Spleen (tissue), 11 donors: ENCODE results near the gene SMIM12. TPM values are rescaled to one million over a fixed set of nuclear protein-coding genes. Genes with fewer than 3 reads are reported as not detected.

Experiments
- DNase-seq: peaks from one replicate; pipeline ENCODE4 v3.0.0-alpha.2; 2020
- H3K27ac ChIP-seq, 8 donors: fragments of 200-600 bp; sonication (generic) in 7 of 8; 1 replicate in 4 of 8; 2 replicates in 4 of 8; pipeline versions ENCODE4 v1.5.0 to v1.8.0; 2016 to 2021; ENCODE audit warnings: inconsistent platforms in 4 of 8, mild to moderate bottlenecking in 4 of 8, moderate library complexity in 1 of 8
- H3K27me3 ChIP-seq, 7 donors: fragments of 200-600 bp; sonication (generic) in 6 of 7; replicated peaks in 1 of 7; 1 replicate in 4 of 7; 2 replicates in 3 of 7; pipeline versions ENCODE4 v1.5.0 to v1.8.0; 2016 to 2021; ENCODE audit warnings: inconsistent platforms in 3 of 7, mild to moderate bottlenecking in 1 of 7
- H3K36me3 ChIP-seq, 6 donors: fragments of 200-600 bp; sonication (generic) in 5 of 6; 1 replicate in 4 of 6; 2 replicates in 2 of 6; pipeline versions ENCODE4 v1.5.0 to v1.8.0; 2016 to 2021; ENCODE audit warnings: inconsistent platforms in 2 of 6
- H3K4me1 ChIP-seq, 6 donors: fragments of 200-600 bp; sonication (generic) in 5 of 6; 1 replicate in 3 of 6; 2 replicates in 3 of 6; pipeline versions ENCODE4 v1.5.0 to v1.8.0; 2016 to 2021; ENCODE audit warnings: inconsistent platforms in 3 of 6
- H3K4me3 ChIP-seq, 8 donors: fragments of 200-600 bp; sonication (generic) in 7 of 8; 1 replicate in 4 of 8; 2 replicates in 4 of 8; pipeline versions ENCODE4 v1.5.0 to v1.8.0; 2016 to 2021; ENCODE audit warnings: inconsistent platforms in 4 of 8, mild to moderate bottlenecking in 4 of 8, moderate library complexity in 2 of 8
- H3K9me3 ChIP-seq, 8 donors: fragments of 200-600 bp; sonication (generic) in 7 of 8; 1 replicate in 4 of 8; 2 replicates in 4 of 8; pipeline versions ENCODE4 v1.5.0 to v1.8.0; 2016 to 2021; ENCODE audit warnings: inconsistent platforms in 4 of 8
- POLR2A ChIP-seq, 3 donors: fragments of 450-650 bp; IDR thresholded peaks; one replicate each; pipeline ENCODE4 v1.5.1; 2017; ENCODE audit warnings: antibody characterized with exemption in 3 of 3, mild to moderate bottlenecking in 1 of 3
- POLR2AphosphoS5 ChIP-seq, 3 donors: sonication (generic); formaldehyde crosslinking; IDR thresholded peaks; one replicate each; pipeline ENCODE4 v1.5.1; 2017; ENCODE audit warnings: antibody characterized with exemption in 3 of 3
- WGBS, 5 donors: extraction: QIAGEN DNeasy Blood & Tissue Kit in 3 of 5; methylation state at CpG; one replicate each; pipeline versions ENCODE4 v1.1.5 to v1.1.7; 2013 to 2018; 5-methylcytosine and 5-hydroxymethylcytosine counted together
- intact Hi-C: fragments of 100-400 bp; cut with DNase I; formaldehyde crosslinking; loops from one replicate; pipeline ENCODE4 v1.15.0; 2023; ENCODE audit warnings: low total_unique reads
- polyA plus RNA-seq, 3 donors: library from polyadenylated mRNA; stranded (reverse); fragments of 200-250 nt; gene quantifications; one replicate each; pipeline ENCODE4 v1.2.1, GENCODE V29; 2013
- total RNA-seq, 7 donors: library from RNA; depleted of rRNA in 3 of 7; stranded (reverse); fragments of >200 nt in 3 of 7; fragmentation: NEBNext Ultra II Directional in 4 of 7; extraction: Animal tissue kit (Norgen Biotek cat#: 25700) in 4 of 7; gene quantifications; one replicate each; pipeline versions ENCODE4 v1.1.0 to v1.2.1, GENCODE V29; 2016 to 2021
- TF ChIP-seq, protein P1 (sequence below), 11 experiments: fragments of 200-600 bp in 7 of 11; fragments of 450-650 bp in 4 of 11; sonication (generic) in 4 of 11; IDR thresholded peaks in 8 of 11; conservative IDR thresholded peaks in 3 of 11; 1 replicate in 7 of 11; 2 replicates in 4 of 11; pipeline versions ENCODE4 v1.4.0 to v1.8.0; 2016 to 2021; ENCODE audit warnings: antibody characterized with exemption in 11 of 11, inconsistent platforms in 4 of 11, mild to moderate bottlenecking in 1 of 11
- donor health status: healthy with polysubstance abuse.
- donor health status: DM: no; HTN: no; CAD: no; lungs with moderate emphysema.
- donor health status: DM: no; HTN: no; CAD: no.
- donor health status: Bipolar disorder and iron deficiency.
- donor health status: healthy.
- donor health status: DM: no; HTN: no; CAD: no.
- donor health status: DM: yes; HTN: yes; CAD: no.

SMIM12 gene
- total and polyA plus RNA-seq, 10 donors: 15.3 to 39.6 (median 33.3) TPM

DNA sequence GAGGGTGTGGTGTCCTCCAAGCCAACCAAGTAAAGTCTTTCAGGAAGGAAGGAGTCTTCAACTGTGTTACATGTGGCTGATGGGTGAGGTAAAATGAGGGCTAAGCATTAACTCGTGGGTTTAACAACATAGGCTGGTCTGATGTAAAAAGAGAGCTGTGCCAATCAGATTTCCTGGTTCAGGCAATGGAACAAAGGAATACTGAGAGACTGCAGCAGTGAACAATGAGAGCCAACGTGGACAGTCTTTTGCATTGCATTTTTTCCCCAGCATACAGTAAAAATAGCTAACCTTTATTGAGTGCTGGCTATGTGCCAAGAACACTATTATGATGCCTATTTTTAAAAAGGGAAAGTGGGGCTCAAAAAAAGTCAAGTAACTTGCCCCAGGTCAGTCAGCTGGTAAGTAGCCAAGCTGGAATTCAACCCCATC is 38.8 kb upstream of the SMIM12 start:
- TF ChIP-seq, protein P1, sequence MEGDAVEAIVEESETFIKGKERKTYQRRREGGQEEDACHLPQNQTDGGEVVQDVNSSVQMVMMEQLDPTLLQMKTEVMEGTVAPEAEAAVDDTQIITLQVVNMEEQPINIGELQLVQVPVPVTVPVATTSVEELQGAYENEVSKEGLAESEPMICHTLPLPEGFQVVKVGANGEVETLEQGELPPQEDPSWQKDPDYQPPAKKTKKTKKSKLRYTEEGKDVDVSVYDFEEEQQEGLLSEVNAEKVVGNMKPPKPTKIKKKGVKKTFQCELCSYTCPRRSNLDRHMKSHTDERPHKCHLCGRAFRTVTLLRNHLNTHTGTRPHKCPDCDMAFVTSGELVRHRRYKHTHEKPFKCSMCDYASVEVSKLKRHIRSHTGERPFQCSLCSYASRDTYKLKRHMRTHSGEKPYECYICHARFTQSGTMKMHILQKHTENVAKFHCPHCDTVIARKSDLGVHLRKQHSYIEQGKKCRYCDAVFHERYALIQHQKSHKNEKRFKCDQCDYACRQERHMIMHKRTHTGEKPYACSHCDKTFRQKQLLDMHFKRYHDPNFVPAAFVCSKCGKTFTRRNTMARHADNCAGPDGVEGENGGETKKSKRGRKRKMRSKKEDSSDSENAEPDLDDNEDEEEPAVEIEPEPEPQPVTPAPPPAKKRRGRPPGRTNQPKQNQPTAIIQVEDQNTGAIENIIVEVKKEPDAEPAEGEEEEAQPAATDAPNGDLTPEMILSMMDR (IDR thresholded peaks at IDR 0.05 in 8 of 11, conservative IDR thresholded peaks at IDR 0.05 in 3 of 11): no peak
- H3K9me3 ChIP-seq: peaks cover 0 to 9% (median 7%) of the 10 kb centered on the region in 8 donors
- no peak for DNase-seq

DNA sequence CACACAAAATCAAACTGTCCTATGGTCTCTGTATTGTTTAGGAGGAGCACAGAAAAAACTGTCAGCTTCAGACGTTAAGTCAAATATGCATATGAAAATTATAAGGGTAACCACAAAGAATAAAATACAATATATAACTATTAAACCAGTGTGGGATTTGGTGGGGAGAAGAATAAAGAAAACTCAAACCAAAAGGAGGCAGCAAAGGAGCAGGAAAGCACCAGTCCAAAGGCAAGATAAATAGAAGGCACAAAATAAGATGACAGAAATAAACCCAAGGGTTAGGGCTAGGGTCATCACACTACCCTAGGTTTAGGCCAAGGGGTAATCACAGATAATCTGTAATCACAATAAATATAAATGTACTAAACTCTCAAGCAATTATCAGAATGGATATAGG is 37.1 kb upstream of the SMIM12 start:
- no peaks in the 10 kb centered on the region for H3K4me1 ChIP-seq
- TF ChIP-seq POLR2A (IDR thresholded peaks at IDR 0.05): no peak
- TF ChIP-seq, protein P1 (IDR thresholded peaks at IDR 0.05 in 8 of 11, conservative IDR thresholded peaks at IDR 0.05 in 3 of 11): no peak
- TF ChIP-seq POLR2AphosphoS5 (IDR thresholded peaks at IDR 0.05): no peak
- DNase-seq: no peak
- H3K36me3 ChIP-seq: no peaks in the 10 kb centered on the region
- peaks cover 0 to 25% (median 23%) of the 10 kb centered on the region in 8 donors for H3K9me3 ChIP-seq
- intact Hi-C loops: no loop called here
- H3K27me3 ChIP-seq: peaks cover 0 to 10% (median 0%) of the 10 kb centered on the region in 7 donors
- no peak overlapping the region for H3K27ac ChIP-seq
- 35 to 66% (median 61%) methylated on average over 1 of the region's 1 CpG for WGBS, 5 donors
- no peak overlapping the region for H3K4me3 ChIP-seq

More for the DNA sequence above, 38.8 kb upstream of the SMIM12 start:
- no peak overlapping the region for H3K27ac ChIP-seq
- WGBS, 5 donors: 14 to 32% (median 17%) methylated on average over 2 of the region's 2 CpGs
- H3K4me3 ChIP-seq: no peak overlapping the region
- H3K4me1 ChIP-seq: no peaks in the 10 kb centered on the region
- intact Hi-C loops: no loop called here
- peaks cover 0 to 10% (median 0%) of the 10 kb centered on the region in 7 donors for H3K27me3 ChIP-seq
- no peaks in the 10 kb centered on the region for H3K36me3 ChIP-seq

DNA sequence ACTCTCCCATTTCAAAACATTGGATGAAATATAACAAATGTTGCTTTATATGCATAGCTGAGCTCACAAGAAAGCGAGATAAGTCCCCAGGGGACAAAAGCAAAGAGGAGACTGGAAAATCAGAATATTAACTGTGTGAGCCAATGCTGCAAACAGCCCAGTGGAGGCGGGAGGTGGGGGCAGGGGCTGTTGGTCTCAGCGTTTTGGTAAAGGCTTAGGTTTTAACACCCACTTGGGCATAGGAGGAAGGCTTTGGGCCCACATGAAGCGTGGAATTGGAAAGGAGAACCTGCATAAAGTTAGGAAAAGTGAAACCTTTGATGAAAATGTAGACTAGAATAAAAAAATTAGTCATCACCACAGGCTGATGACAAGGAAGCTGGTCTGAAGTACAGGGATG is 30.2 kb upstream of the SMIM12 start:
- WGBS, 5 donors: 59 to 79% (median 69%) methylated on average over 4 of the region's 4 CpGs

DNA sequence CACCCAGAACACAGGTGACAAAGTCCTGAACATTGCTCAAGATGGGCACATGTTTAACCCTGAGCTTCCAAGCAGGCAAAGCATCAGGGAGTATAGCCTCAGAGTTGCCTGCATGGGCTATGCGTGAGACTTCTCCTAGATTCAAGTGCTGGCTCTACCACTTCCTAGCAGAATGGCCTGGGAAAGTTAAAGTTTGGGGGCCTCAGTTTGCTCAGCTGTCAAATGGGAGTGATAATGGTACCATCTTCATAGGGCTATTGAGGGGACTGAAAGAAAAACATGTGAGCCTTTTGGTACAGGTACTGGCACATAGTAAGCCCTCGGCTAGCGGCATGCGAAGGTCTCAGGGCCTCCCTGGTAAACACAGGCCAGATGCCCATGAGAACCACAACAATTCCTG is 28.0 kb upstream of the SMIM12 start:
- no peak for TF ChIP-seq POLR2AphosphoS5 (IDR thresholded peaks at IDR 0.05)
- TF ChIP-seq, protein P1 (IDR thresholded peaks at IDR 0.05 in 8 of 11, conservative IDR thresholded peaks at IDR 0.05 in 3 of 11): no peak
- no peak for TF ChIP-seq POLR2A (IDR thresholded peaks at IDR 0.05)
- Histone ChIP-seq H3K27ac (no peak overlapping the region), H3K4me3 (no peak overlapping the region), H3K9me3 (peaks cover 0 to 16% (median 13%) of the 10 kb centered on the region in 8 donors), H3K36me3 (no peaks in the 10 kb centered on the region), H3K27me3 (peaks cover 4 to 64% (median 21%) of the 10 kb centered on the region in 7 donors), H3K4me1 (peaks cover 0 to 16% (median 13%) of the 10 kb centered on the region in 6 donors)
- intact Hi-C loops: no loop called here
- 92 to 97% (median 95%) methylated on average over 4 of the region's 4 CpGs for WGBS, 5 donors
- no peak for DNase-seq

More for the DNA sequence above, 30.2 kb upstream of the SMIM12 start:
- intact Hi-C loops: no loop called here
- TF ChIP-seq POLR2AphosphoS5 (IDR thresholded peaks at IDR 0.05) (no peak), POLR2A (IDR thresholded peaks at IDR 0.05) (no peak)
- TF ChIP-seq, protein P1 (IDR thresholded peaks at IDR 0.05 in 8 of 11, conservative IDR thresholded peaks at IDR 0.05 in 3 of 11): no peak
- H3K4me3 ChIP-seq: no peak overlapping the region
- H3K27ac ChIP-seq: no peak overlapping the region
- H3K36me3 ChIP-seq: no peaks in the 10 kb centered on the region
- peaks cover 0 to 16% (median 13%) of the 10 kb centered on the region in 6 donors for H3K4me1 ChIP-seq
- peaks cover 0 to 31% (median 26%) of the 10 kb centered on the region in 8 donors for H3K9me3 ChIP-seq
- no peak for DNase-seq
- H3K27me3 ChIP-seq: peaks cover 4 to 47% (median 19%) of the 10 kb centered on the region in 7 donors
